Activated CD8-positive, alpha-beta memory T cell treated with anti-CD3 and anti-CD28 coated beads for 1 hour (primary cell): ENCODE results near the gene ADORA2B.
"Not testable (repeated sequence)": the region's sequence is repeated elsewhere in the genome, so short reads cannot be mapped to it uniquely, and the experiment has no call there.

Experiments used
- DNase-seq, 2 donors: peaks; one replicate each; pipeline ENCODE4 v3.0.0-alpha.2; 2020; ENCODE audit warnings: low read depth in 1 of 2; ENCODE audit errors: extremely low read depth in 1 of 2

The ADORA2B gene

GRCh38 chr17:15944759-15945526, at the start of gene ADORA2B:
Gene ADORA2B, plus strand, starts transcription at chr17:15945130. Its CDS starts 119 bp downstream, at chr17:15945249.
- peak in 1 of 2 donors; percentile 19 for DNase-seq

GRCh38 chr17:15896277-15896676, 48.7 kb upstream of the ADORA2B start:
- DNase-seq, result no peak

GRCh38 chr17:15896834-15897233, 48.1 kb upstream of the ADORA2B start:
- no peak for DNase-seq

- DNase-seq, result not testable (repeated sequence)
These were observed 45.3 kb upstream of the ADORA2B start for GRCh38 chr17:15899596-15899995.

GRCh38 chr17:15900871-15901270, 44.1 kb upstream of the ADORA2B start:
- no peak for DNase-seq

GRCh38 chr17:15905236-15905635, 39.7 kb upstream of the ADORA2B start:
- not testable (repeated sequence) for DNase-seq

GRCh38 chr17:15907290-15907689, 37.6 kb upstream of the ADORA2B start:
- DNase-seq, result no peak

- no peak for DNase-seq
These were observed 36.6 kb upstream of the ADORA2B start for GRCh38 chr17:15908378-15908777.

GRCh38 chr17:15909481-15909991, 35.4 kb upstream of the ADORA2B start:
- DNase-seq, result no peak

GRCh38 chr17:15910791-15911190, 34.1 kb upstream of the ADORA2B start:
- DNase-seq, result no peak

- not testable (repeated sequence) for DNase-seq
These were observed 33.2 kb upstream of the ADORA2B start for GRCh38 chr17:15911701-15912100.

- no peak for DNase-seq
These were observed 32.4 kb upstream of the ADORA2B start for GRCh38 chr17:15912416-15912955.

- no peak for DNase-seq
These were observed 31.1 kb upstream of the ADORA2B start for GRCh38 chr17:15913826-15914225.

- DNase-seq, result no peak
These were observed 30.3 kb upstream of the ADORA2B start for GRCh38 chr17:15914400-15915170.

GRCh38 chr17:15915961-15916360, 29.0 kb upstream of the ADORA2B start:
- DNase-seq, result no peak

- DNase-seq, result no peak
These were observed 27.9 kb upstream of the ADORA2B start for GRCh38 chr17:15917021-15917437.

GRCh38 chr17:15917438-15918027, 27.4 kb upstream of the ADORA2B start:
- no peak for DNase-seq

- no peak for DNase-seq
These were observed 26.7 kb upstream of the ADORA2B start for GRCh38 chr17:15918261-15918660.

GRCh38 chr17:15918661-15919259, 26.2 kb upstream of the ADORA2B start:
- DNase-seq, result no peak

GRCh38 chr17:15919466-15919865, 25.5 kb upstream of the ADORA2B start:
- DNase-seq, result no peak

- DNase-seq, result no peak
These were observed 24.1 kb upstream of the ADORA2B start for GRCh38 chr17:15920758-15921239.
